Colon (tissue), 2 donors: ENCODE measurements around the gene ICAM4.
"Not testable (repeated sequence)": the region's sequence is repeated elsewhere in the genome, so short reads cannot be mapped to it uniquely, and the experiment has no call there.

Source experiments
- FAIRE-seq: peaks from 2 replicates; lab custom pipeline; 2012; peaks lifted over from hg19 to GRCh38; lab: Jason Lieb, UNC
- donor health status: control.
- donor health status: control.

ICAM4 gene

GRCh38 chr19:10269333-10270179, 17.2 kb upstream of the ICAM4 start:
- no peak for FAIRE-seq

- no peak for FAIRE-seq
These were observed 16.6 kb upstream of the ICAM4 start for GRCh38 chr19:10270180-10270615.

DNA sequence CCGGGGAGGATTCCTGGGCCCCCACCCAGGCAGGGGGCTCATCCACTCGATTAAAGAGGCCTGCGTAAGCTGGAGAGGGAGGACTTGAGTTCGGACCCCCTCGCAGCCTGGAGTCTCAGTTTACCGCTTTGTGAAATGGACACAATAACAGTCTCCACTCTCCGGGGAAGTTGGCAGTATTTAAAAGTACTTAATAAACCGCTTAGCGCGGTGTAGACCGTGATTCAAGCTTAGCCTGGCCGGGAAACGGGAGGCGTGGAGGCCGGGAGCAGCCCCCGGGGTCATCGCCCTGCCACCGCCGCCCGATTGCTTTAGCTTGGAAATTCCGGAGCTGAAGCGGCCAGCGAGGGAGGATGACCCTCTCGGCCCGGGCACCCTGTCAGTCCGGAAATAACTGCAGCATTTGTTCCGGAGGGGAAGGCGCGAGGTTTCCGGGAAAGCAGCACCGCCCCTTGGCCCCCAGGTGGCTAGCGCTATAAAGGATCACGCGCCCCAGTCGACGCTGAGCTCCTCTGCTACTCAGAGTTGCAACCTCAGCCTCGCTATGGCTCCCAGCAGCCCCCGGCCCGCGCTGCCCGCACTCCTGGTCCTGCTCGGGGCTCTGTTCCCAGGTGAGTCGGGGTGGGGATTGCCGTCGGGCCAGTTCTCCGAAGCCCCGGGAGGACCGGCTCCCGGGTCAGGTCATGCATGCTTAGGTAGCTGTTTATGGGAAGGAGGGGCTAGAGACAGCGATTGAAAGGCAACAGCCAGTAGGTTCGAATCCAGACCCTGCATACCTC, 15.9 kb upstream of the ICAM4 start, which contains the start of gene ICAM1:
ICAM1 (plus strand) TSS at position 505 of the 779 bp plus-strand sequence; CDS start at position 545, 40 bp downstream.
- no peak for FAIRE-seq

GRCh38 chr19:10271543-10272086, 15.1 kb upstream of the ICAM4 start:
- FAIRE-seq, result no peak

DNA sequence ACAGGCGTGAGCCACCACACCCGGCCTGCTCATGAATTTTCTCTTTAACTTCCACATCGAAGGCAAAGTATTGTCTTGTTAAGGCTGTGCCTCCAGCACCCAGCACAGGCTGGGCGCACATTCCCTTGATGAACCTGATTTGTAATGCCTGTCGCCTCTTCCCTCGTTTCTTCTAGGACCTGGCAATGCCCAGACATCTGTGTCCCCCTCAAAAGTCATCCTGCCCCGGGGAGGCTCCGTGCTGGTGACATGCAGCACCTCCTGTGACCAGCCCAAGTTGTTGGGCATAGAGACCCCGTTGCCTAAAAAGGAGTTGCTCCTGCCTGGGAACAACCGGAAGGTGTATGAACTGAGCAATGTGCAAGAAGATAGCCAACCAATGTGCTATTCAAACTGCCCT, 12.2 kb upstream of the ICAM4 start:
- FAIRE-seq, result no peak

- FAIRE-seq, result no peak
These were observed 8.8 kb upstream of the ICAM4 start for GRCh38 chr19:10277795-10278589.

DNA sequence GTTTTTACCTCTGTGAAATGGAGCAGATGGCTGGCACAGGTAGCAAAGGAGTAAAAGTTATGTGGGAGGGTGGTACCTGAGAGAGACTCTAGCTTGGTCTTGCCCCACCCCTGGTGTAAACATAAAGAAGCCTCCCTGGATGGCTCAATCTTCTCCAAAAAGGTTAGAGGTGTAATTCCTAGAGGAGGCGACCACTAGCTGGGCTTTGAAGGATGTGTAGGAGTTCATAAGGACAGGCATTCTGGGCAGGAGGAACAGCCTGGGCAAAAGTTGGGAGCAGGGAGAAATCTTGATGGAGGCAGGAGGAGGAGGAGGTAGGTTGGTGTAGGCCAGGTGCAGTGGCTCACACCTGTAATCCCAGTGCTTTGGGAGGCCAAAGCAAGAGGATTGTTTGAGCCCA, 7.8 kb upstream of the ICAM4 start:
- FAIRE-seq, result no peak

GRCh38 chr19:10279737-10280442, 6.9 kb upstream of the ICAM4 start:
- FAIRE-seq, result no peak

- FAIRE-seq, result not testable (repeated sequence)
These were observed 4.7 kb upstream of the ICAM4 start for GRCh38 chr19:10282043-10282442.

DNA sequence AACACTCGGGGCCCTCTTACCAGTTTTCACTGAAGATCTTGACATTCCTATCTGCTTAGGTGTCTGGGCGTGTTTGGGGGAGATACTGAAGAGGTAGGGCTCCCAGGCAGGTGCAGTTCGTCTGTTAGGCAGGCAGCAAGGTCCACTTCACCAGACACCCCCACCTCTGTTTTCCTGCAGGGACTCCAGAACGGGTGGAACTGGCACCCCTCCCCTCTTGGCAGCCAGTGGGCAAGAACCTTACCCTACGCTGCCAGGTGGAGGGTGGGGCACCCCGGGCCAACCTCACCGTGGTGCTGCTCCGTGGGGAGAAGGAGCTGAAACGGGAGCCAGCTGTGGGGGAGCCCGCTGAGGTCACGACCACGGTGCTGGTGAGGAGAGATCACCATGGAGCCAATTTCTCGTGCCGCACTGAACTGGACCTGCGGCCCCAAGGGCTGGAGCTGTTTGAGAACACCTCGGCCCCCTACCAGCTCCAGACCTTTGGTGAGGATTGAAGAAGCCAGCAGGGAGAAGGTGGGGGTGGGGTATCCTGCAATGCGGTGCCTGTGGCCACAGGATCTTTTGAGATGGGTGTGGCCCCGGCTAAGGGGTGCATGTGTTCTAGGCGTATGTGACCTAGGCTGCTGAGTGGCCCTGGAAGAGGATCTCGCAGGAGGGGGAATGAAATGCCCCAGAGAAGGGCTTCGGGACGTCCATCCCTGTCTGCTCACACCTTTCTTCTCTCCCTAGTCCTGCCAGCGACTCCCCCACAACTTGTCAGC, 3.3 kb upstream of the ICAM4 start:
- no peak for FAIRE-seq

- no peak for FAIRE-seq
These were observed 2.4 kb upstream of the ICAM4 start for GRCh38 chr19:10284065-10284959.

DNA sequence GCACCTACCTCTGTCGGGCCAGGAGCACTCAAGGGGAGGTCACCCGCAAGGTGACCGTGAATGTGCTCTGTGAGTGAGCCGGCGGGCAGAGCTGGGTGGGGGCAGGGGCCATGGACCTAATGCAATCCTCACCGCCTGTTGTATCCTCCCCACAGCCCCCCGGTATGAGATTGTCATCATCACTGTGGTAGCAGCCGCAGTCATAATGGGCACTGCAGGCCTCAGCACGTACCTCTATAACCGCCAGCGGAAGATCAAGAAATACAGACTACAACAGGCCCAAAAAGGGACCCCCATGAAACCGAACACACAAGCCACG, 1.8 kb upstream of the ICAM4 start:
- no peak for FAIRE-seq

DNA sequence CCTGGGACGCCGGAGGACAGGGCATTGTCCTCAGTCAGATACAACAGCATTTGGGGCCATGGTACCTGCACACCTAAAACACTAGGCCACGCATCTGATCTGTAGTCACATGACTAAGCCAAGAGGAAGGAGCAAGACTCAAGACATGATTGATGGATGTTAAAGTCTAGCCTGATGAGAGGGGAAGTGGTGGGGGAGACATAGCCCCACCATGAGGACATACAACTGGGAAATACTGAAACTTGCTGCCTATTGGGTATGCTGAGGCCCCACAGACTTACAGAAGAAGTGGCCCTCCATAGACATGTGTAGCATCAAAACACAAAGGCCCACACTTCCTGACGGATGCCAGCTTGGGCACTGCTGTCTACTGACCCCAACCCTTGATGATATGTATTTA, 1.4 kb upstream of the ICAM4 start:
- no peak for FAIRE-seq

GRCh38 chr19:10288662-10289166, 2.0 kb downstream of the ICAM4 start:
- no peak for FAIRE-seq

DNA sequence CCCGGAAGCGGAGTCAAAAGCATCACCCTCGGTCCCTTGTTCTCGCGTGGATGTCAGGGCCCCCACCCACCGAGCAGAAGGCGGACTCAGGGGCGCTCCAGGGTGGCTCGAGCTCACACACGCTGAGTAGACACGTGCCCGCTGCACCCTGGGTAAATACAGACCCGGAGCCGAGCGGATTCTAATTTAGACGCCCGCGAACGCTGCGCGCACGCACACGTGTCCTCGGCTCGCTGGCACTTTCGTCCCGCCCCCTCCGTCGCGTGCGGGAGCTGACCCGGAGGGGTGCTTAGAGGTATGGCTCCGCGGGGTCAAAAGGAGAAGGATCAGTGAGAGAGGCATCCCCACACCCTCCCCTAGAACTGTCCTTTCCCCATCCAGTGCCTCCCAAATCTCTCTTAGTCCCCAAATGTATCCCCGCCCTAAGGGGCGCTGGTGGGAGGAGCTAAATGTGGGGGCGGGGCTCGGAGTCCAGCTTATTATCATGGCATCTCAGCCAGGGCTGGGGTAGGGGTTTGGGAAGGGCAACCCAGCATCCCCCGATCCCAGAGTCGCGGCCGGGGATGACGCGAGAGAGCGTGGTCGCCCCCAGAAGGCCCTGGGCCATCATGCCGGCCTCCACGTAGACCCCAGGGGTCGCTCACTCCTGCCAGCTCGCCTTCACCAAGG, 2.5 kb downstream of the ICAM4 start:
- FAIRE-seq, result no peak

DNA sequence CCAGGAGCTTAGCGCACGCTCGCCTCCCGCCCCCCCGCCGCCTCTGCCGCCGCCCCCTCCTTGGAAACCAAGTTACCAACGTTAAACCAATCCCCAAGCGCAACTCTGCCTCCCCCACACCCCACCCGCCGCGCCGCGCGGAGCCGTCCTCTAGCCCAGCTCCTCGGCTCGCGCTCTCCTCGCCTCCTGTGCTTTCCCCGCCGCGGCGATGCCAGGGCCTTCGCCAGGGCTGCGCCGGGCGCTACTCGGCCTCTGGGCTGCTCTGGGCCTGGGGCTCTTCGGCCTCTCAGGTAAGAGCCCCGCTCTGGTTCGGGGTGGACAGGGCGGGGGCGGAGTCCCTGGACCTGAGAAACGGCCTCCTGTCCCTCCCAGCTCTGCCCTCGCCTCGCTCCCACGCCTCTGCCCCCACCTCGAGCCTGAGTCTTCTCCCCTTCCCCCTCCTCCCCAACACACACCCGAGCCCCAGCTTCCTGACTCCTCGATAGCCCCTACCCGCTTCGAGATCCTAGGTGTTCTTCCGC, 3.1 kb downstream of the ICAM4 start, which contains the start of gene ICAM5:
ICAM5 (plus strand) TSS at position 117 of the 521 bp plus-strand sequence; CDS start at position 209, 92 bp downstream.
- no peak for FAIRE-seq

DNA sequence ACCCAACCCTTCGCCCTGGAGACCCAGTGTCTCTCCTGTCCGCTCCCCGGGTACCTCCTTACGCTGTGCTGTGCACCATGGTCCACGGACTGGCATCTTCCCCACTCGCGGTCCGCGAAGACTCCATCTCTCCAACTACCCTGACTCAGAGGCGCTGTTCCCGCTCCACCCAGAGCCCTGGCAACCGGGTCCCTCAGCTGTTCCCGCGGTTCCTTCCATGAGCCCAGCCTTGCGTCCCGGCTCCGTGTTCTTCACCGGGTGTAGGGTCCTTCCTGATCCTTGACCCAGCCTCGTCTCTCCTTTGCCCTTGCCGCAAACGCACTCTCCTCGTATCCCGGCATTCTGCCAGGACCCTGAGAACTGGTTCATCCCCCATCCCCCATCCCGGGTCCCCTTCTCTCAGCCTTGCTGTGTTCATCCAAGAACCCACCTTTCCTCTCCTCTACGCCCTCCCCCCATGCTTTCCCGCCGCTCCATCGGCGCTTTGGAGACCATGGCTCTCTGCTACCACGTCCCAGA, 3.7 kb downstream of the ICAM4 start:
- FAIRE-seq, result no peak

GRCh38 chr19:10290876-10291553, 4.3 kb downstream of the ICAM4 start:
- no peak for FAIRE-seq
